Measurements from ENCODE around the gene KL. TPM values are rescaled to one million over a fixed set of nuclear protein-coding genes. Genes with fewer than 3 reads are reported as not detected.

KL gene
- total and polyA plus RNA-seq, 10 of the 15 experiments (the other 5 are each of a cell fraction or from before 2014, with no cell fraction given) = 0.08 to 2.1 (median 1.4) TPM

DNA sequence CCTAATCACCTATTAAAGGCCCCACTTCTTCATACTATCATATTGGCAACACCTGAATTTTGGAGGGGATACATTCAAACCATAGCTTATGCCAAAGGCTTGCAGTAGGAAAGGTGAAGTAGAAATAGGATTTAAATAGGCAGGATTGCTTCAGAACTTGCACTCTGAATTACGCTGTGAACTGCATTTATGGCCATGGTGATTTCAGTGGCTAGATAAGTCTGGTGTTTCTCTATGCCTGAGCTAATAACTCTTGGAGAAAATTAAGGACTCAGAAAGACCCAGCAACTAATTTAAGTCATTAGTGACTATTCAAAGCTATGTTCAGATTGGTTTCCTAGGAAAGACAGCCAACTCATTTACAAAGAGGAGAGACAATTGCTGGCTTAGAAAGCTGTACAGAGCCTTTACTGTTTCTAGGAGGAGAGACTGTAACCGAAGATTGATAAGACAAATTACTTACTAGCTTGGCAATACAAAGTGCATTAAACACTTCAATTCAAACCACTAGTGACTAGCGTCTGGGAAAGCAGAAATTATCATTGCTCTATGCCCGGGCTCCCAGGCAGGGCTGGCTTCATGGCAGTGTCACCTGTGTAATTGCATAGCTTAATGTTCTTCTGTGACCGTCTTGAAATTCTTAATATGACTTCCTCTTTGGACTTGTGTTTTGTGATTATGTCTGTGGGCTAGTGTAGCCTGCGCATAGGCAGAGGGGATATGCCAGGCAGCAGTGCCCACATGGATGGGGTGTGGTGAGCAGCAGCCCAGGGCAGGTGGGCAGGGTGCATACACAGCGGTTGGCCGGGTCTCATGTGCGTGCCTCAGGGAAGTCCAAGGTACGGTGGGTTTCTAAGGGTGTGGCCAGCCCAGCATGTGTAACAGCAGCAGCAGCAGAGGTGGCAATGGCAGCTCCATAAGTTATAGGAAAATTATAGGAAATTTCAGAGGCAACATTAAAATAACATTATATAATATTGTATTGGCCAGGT, 60.1 kb downstream of the KL start:
- in situ Hi-C loops (cut with MboI) (no loop called here), intact Hi-C loops (cut with micrococcal nuclease; ENCODE audit: unreplicated experiment) (no loop called here)
- TF ChIP-seq ZNF274 (IDR thresholded peaks at IDR 0.05; ENCODE audit: insufficient read depth, insufficient read length) (no peak), EGR1 (IDR thresholded peaks at IDR 0.05; ENCODE audit: borderline replicate concordance in 1 of 2, low read depth in 2 of 2, low read length in 2 of 2) (no peak), IKZF1 (conservative IDR thresholded peaks at IDR 0.05) (no peak), MEF2A (IDR thresholded peaks at IDR 0.05; ENCODE audit: insufficient read depth, low read depth, low read length) (no peak), GABPA (IDR thresholded peaks at IDR 0.05; ENCODE audit: low read depth) (no peak), HDAC6 (IDR thresholded peaks at IDR 0.05; ENCODE audit: unreplicated experiment) (no peak), RELA (IDR thresholded peaks at IDR 0.05; ENCODE audit: borderline replicate concordance, partially characterized antibody) (no peak), MYB (IDR thresholded peaks at IDR 0.05; ENCODE audit: borderline replicate concordance, low read depth, low read length) (no peak), POLR2A (IDR thresholded peaks at IDR 0.05; ENCODE audit: low read depth, low read length) (no peak), POLR2AphosphoS5 (IDR thresholded peaks at IDR 0.05; ENCODE audit: low read length) (no peak), SRF (IDR thresholded peaks at IDR 0.05; ENCODE audit: low read depth in 2 of 2, low read length in 2 of 2) (no peak), MTA3 (IDR thresholded peaks at IDR 0.05; ENCODE audit: borderline replicate concordance, low read length) (no peak)
- TF ChIP-seq, protein P1, sequence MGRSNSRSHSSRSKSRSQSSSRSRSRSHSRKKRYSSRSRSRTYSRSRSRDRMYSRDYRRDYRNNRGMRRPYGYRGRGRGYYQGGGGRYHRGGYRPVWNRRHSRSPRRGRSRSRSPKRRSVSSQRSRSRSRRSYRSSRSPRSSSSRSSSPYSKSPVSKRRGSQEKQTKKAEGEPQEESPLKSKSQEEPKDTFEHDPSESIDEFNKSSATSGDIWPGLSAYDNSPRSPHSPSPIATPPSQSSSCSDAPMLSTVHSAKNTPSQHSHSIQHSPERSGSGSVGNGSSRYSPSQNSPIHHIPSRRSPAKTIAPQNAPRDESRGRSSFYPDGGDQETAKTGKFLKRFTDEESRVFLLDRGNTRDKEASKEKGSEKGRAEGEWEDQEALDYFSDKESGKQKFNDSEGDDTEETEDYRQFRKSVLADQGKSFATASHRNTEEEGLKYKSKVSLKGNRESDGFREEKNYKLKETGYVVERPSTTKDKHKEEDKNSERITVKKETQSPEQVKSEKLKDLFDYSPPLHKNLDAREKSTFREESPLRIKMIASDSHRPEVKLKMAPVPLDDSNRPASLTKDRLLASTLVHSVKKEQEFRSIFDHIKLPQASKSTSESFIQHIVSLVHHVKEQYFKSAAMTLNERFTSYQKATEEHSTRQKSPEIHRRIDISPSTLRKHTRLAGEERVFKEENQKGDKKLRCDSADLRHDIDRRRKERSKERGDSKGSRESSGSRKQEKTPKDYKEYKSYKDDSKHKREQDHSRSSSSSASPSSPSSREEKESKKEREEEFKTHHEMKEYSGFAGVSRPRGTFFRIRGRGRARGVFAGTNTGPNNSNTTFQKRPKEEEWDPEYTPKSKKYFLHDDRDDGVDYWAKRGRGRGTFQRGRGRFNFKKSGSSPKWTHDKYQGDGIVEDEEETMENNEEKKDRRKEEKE (IDR thresholded peaks at IDR 0.05) = no peak
- TF ChIP-seq, protein P2, sequence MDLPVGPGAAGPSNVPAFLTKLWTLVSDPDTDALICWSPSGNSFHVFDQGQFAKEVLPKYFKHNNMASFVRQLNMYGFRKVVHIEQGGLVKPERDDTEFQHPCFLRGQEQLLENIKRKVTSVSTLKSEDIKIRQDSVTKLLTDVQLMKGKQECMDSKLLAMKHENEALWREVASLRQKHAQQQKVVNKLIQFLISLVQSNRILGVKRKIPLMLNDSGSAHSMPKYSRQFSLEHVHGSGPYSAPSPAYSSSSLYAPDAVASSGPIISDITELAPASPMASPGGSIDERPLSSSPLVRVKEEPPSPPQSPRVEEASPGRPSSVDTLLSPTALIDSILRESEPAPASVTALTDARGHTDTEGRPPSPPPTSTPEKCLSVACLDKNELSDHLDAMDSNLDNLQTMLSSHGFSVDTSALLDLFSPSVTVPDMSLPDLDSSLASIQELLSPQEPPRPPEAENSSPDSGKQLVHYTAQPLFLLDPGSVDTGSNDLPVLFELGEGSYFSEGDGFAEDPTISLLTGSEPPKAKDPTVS (IDR thresholded peaks at IDR 0.05; ENCODE audit: low read depth, low read length) = no peak
- TF ChIP-seq, protein P3, sequence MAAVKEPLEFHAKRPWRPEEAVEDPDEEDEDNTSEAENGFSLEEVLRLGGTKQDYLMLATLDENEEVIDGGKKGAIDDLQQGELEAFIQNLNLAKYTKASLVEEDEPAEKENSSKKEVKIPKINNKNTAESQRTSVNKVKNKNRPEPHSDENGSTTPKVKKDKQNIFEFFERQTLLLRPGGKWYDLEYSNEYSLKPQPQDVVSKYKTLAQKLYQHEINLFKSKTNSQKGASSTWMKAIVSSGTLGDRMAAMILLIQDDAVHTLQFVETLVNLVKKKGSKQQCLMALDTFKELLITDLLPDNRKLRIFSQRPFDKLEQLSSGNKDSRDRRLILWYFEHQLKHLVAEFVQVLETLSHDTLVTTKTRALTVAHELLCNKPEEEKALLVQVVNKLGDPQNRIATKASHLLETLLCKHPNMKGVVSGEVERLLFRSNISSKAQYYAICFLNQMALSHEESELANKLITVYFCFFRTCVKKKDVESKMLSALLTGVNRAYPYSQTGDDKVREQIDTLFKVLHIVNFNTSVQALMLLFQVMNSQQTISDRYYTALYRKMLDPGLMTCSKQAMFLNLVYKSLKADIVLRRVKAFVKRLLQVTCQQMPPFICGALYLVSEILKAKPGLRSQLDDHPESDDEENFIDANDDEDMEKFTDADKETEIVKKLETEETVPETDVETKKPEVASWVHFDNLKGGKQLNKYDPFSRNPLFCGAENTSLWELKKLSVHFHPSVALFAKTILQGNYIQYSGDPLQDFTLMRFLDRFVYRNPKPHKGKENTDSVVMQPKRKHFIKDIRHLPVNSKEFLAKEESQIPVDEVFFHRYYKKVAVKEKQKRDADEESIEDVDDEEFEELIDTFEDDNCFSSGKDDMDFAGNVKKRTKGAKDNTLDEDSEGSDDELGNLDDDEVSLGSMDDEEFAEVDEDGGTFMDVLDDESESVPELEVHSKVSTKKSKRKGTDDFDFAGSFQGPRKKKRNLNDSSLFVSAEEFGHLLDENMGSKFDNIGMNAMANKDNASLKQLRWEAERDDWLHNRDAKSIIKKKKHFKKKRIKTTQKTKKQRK (IDR thresholded peaks at IDR 0.05; ENCODE audit: low read depth, low read length) = no peak
- no peak for FAIRE-seq
- H3K4me2 ChIP-seq (ENCODE audit: control insufficient read depth, insufficient read depth) = no peak overlapping the region
- H4K20me1 ChIP-seq (ENCODE audit: control insufficient read depth, insufficient read depth) = no peaks in the 10 kb centered on the region
- H3K79me2 ChIP-seq (ENCODE audit: control insufficient read depth, insufficient read depth, low read length) = no peaks in the 10 kb centered on the region
- CTCF ChIA-PET = interaction anchor here (0.5 to 1.4 kb wide), 3 partner anchors 17 to 72 kb away, joined by 3 read pairs; no protein-coding TSS in a partner anchor
- H3K4me1 ChIP-seq (ENCODE audit: control insufficient read depth, insufficient read depth, low read length) = peaks cover 5% of the 10 kb centered on the region
- POLR2A ChIA-PET = interaction anchor here (0.7 kb wide), 1 partner anchor 95 kb away, joined by 3 read pairs; no protein-coding TSS in a partner anchor
- H3K27me3 ChIP-seq (replicated peaks in 1 of 2; ENCODE audit: control insufficient read depth in 2 of 2, insufficient read depth in 2 of 2, low read length in 1 of 2) = no peaks in the 10 kb centered on the region
- no peak overlapping the region for H3K4me3 ChIP-seq
- H3K9ac ChIP-seq (ENCODE audit: control insufficient read depth, insufficient read depth, low read length) = no peak overlapping the region
- H3K27ac ChIP-seq (ENCODE audit: control insufficient read depth, insufficient read depth) = no peak overlapping the region
- WGBS (ENCODE audit: insufficient coverage, insufficient replicate concordance, low lambda C conversion rate, missing lambda C conversion rate) = 88% methylated on average over 10 of the region's 10 CpGs
- H3K36me3 ChIP-seq (ENCODE audit: control insufficient read depth in 2 of 2, insufficient read depth in 2 of 2, low read length in 1 of 2) = no peaks in the 10 kb centered on the region
- no peaks in the 10 kb centered on the region for H3K9me3 ChIP-seq (replicated peaks; ENCODE audit: control insufficient read depth, insufficient read depth, low read length)
- SMC1A ChIA-PET (ENCODE audit: uncharacterized antibody, unreplicated experiment) = interaction anchor here (0.6 to 3.6 kb wide), 8 partner anchors 12 to 324 kb away, joined by 3 to 17 read pairs (median 4); no protein-coding TSS in a partner anchor
- no peak overlapping the region; the same call in 1 of the 2 replicates for H2AFZ ChIP-seq (ENCODE audit: control insufficient read depth, low read depth, low read length)
- DNase-seq (ENCODE audit: low read depth, low spot score) = no peak
- no peak for ATAC-seq
- no TSS peak for BruUV-seq (replicated peaks)
- RAD21 ChIA-PET (ENCODE audit: unreplicated experiment) = interaction anchor here (1.4 to 1.5 kb wide), 2 partner anchors 33 to 412 kb away, joined by 4 read pairs; no protein-coding TSS in a partner anchor

Measured in GM12878 (cell line).